Daoy (cell line): Measurements from ENCODE around the gene JAK3. TPM values are rescaled to one million over a fixed set of nuclear protein-coding genes. Genes with fewer than 3 reads are reported as not detected.
"Not testable (repeated sequence)": the region's sequence is repeated elsewhere in the genome, so short reads cannot be mapped to it uniquely, and the experiment has no call there.

Source experiments
- DNase-seq: peaks from one replicate; pipeline ENCODE4 v3.0.0-alpha.2; 2015; ENCODE audit warnings: low read depth
- total RNA-seq: library from RNA; depleted of rRNA; stranded (reverse); fragments of >200 nt; shearing (Covaris generic); gene quantifications from 2 replicates; pipeline ENCODE4 v1.2.3, GENCODE V29; 2014; rRNA removed

The JAK3 gene
- total RNA-seq, result 0.06 and 0.09 TPM in 2 replicates

DNA sequence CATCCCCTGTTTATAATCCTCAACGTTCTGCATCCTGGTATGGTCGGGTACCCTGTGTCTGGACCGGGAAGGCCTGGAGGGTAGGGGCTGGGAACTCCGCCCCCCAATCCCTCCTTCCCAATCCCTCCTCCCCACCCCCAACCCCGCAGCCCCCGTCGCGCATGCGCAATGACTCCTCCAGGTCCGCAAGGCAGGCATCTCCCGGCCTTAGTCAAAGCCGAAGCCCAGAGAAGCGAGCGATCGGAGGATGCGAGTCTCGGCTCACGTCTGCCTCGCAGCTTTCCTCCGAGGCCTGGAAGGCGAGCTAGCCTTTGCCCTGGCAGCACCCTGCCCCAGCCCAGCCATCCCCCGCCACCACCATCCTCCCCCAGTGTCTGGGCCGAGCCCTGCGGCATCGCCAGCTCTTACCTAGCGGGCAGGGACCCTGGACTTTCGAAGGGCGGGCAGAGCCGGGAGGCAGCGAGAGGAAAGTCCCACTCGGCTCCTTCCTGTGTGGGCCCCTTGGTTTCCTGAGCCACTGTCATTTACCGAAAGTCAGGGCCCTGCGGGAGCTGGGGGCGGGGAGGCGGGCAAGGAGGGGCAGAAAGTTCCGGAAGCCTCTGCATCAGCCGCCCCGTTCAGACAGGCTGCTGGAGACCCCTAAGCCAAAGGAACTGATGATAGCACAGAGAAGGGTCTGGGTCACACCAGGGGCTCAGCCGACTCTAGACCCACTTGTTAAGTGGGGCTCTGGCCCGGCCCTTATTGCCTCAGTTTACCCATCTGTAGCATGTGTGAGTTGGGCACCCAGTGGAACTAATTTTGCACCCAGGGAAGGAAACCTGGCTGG is at the start of gene JAK3:
TSS of gene JAK3 (minus strand) at position 445 of the 829 bp plus-strand sequence. CDS start 3,565 bp downstream, outside the sequence.
- DNase-seq, result peak; percentile 63

DNA sequence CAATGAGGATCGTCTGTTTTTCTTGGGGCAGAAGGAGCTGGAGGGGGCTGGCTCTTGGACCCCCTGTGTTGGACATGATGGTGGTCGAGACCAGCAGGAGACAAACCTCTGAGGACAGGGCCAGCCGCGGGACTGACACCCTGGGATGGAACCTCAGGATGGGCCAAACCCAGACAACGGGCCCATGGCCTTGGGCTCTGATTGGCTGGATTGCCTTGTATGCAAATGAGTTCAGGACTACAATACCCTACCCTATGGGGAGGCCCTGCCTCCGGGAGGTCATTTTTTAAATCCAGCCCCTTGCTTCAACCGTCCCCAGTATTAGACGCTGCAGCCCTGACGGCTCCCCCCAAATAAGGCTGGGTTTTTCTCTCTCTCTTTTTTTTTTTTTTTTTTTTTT is 46.0 kb upstream of the JAK3 start:
- no peak for DNase-seq

DNA sequence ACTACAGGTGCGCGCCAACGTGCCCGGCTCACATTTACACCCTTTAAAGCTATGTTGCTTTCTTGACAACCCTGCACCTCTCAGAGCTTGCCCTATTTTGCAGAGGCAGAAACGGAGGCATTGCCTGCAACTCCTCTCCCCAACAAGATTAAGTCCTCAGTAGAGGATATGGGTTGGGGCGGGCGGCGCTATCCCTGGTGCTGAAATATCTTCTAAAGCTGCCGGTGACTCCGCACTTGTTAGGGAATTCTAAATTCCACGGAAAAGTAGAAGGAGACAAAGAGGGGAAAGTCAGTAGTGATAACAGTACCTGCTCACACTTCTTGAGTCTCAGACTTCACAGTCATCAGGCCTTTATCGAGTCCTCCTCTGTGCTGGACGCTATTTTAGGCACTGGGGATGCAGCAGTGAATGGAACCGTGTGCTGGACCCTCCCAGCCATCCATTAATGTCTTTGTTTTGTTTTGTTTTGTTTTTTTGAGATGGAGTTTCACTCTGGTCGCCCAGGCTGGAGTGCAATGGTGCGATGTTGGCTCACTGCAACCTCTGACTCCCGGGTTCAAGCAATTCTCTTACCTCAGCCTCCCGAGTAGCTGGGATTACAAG is 41.9 kb upstream of the JAK3 start:
- peak; percentile 51 for DNase-seq

DNA sequence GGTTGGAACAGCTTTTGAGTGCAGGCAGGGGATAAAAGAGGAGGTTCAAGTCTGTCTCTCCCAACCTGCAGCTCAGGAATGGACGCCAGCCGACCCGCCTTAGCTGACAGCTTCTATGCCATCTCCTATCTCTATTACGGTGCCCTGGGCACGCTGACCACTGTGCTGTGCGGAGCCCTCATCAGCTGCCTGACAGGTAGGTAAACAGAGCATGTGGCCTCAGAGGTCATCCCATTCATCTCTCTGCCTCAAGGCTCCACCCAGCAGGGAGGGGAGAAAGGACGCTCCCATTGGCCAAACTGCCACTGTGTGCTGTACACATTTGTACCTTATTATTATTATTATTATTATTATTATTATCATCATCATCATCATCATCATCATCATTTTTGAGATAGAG is 40.5 kb upstream of the JAK3 start:
- no peak for DNase-seq

DNA sequence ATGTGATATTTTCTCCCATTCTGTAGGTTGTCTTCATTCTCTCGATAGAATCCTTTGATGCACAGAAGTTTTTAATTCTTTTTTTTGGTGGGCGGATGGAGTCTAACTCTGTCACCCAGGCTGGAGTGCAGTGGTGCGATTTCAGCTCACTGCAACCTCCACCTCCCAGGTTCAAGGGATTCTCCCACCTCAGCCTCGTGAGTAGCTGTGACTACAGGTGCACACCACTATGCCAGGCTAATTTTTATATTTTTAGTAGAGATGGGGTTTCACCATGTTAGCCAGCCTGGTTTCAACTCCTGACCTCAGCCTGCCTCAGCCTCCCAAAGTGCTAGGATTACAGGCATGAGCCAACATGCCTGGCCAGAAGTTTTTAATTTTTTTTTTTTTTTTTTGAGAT is 39.4 kb upstream of the JAK3 start:
- not testable (repeated sequence) for DNase-seq

DNA sequence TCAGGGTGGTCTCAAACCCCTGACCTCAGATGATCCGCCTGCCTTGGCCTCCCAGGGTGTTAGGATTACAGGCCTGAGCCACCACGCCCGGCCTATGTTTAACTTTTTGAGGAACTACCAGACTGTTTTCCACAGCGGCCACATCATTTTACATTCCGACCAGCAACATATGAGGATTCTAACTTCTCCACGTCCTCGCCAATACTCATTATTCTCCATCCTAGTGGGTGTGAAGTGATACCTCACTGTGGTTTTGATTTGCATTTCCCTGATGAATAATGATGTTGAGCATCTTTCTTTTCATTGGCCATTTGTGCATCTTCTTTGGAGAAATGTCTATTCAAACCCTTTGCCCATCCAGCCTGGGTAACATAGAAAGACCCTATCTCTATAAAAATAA is 38.7 kb upstream of the JAK3 start:
- DNase-seq, result no peak

DNA sequence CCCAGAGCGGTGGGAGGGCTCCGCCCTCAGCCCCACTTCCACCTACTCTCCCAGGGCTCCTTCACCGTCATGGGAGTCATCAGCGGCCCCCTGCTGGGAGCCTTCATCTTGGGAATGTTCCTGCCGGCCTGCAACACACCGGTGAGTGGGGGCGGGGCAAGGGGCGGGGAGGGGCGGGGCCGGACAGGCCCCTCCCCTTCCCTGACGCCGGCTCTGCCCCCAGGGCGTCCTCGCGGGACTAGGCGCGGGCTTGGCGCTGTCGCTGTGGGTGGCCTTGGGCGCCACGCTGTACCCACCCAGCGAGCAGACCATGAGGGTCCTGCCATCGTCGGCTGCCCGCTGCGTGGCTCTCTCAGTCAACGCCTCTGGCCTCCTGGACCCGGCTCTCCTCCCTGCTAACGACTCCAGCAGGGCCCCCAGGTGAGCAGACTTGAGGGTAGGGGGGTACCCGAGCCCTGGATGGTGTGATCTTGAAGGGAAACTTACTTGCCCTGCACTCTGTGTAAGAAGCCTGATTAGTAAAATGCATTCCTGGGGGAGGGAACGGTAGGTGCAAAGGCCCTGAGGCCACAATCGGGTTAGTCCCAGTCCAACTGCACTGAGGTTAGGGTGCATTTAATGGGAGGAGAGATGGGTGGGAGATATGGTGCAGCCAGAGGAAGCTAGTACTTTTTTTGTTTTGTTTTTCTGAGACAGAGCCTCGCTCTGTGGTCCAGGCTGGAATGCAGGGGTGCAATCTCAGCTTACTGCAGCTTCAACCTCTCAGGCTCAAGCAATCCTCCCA is 36.0 kb upstream of the JAK3 start:
- DNase-seq, result no peak

DNA sequence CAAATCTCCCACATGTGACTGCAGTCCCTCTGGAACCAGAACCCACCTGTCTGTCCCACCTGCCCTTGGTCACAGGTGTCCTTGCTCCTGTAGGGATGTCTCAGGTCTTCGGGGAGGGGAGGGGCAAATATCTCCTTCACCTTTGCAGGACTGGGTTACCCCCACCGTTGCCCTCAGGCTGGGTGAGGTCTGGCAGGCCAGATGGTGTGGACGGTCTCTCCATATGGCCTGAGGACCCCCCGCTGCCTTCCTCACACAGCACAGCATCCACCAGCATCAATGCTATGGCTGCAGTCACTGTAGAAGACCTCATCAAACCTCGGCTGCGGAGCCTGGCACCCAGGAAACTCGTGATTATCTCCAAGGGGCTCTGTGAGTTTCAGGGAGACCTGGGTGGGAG is 33.9 kb upstream of the JAK3 start:
- DNase-seq, result no peak

DNA sequence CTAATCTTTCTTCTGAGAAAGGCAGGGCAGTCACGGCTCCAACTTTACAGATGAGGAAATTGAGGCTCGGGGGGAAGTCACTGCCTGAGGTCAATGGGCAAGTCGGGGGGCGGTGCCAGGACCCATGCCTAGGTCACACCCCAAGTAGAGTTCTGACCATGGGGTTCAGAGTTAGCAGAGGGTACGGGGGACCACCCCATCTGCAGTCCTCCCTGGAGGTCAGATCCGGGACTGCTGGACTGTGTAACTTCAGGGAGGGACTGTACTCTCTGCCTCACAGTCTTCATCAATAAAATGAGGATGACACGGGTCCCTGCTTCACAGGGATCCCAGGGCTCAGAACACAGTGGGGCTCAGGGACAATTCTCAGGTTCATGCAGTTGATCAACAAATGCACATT is 31.7 kb upstream of the JAK3 start:
- DNase-seq, result no peak

DNA sequence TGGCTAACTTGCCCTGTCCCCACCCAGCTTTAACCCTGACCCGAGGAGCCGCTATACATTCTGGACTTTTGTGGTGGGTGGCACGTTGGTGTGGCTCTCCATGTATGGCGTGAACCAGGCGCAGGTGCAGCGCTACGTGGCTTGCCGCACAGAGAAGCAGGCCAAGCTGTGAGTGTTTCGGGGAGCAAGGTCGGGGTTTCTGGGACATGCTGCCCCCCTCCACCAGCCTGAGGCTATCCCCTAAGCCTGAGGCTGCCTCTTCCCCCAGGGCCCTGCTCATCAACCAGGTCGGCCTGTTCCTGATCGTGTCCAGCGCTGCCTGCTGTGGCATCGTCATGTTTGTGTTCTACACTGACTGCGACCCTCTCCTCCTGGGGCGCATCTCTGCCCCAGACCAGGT is 29.9 kb upstream of the JAK3 start:
- no peak for DNase-seq

DNA sequence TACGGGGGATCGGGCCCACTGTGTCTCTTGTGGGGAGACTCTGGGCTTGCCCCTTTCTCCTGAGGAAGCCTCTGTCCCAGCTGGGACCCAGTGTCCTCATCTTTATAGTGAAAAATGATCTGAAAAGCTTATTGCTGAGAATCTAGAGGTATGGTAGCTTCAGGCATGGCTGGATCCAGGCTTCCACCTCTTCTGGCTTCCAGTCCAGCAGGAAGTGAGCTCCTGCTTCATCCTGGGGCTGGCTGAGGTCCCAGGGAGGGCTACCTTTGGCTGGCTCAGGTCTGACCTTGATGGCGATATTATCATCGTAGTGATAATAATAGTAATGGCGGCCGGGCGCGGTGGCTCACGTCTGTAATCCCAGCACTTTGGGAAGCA is 27.0 kb upstream of the JAK3 start:
- no peak for DNase-seq

DNA sequence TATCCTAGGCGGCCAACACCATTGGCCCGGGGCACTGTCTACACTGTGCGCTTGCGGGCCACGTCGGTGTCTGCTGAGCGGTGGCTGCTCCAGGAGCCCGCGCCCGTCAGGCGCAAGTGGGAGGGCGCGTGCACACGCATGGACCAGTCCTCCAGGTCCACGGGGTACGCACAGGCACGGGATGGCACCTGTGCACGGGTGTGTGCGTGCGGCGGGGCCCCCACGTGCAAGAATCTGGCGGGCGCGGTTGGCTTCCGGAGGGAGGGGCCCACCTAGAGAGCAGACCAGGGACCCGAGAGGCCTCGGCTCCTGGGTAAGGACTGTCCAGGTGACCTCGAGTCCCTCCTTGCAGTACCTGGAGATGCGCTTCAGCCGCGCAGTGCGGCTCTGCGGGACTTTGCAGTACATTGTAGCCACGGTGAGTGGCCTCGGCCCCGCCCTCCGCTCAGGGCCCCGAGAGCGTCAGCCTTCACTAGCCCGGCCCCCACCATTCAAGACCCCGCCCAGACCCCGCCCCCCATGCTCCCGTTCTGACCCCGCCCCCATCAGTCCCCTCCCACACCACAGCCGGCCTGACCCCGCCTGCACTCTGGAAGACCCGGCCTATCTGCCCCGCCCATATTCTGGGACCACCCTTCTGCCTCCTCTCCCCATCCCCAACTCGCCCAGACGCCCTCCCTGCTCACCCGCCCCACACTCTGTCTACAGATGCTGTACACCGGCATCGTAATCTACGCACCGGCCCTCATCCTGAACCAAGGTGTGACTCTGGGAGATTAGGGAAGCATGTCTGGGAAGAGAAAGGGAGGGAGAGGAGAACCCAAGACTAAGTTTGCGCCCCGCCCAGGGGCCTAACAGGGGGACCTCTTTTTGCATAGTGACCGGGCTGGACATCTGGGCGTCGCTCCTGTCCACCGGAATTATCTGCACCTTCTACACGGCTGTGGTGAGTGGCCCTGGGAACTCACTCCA is 26.3 kb upstream of the JAK3 start:
- DNase-seq, result peak; percentile 72

DNA sequence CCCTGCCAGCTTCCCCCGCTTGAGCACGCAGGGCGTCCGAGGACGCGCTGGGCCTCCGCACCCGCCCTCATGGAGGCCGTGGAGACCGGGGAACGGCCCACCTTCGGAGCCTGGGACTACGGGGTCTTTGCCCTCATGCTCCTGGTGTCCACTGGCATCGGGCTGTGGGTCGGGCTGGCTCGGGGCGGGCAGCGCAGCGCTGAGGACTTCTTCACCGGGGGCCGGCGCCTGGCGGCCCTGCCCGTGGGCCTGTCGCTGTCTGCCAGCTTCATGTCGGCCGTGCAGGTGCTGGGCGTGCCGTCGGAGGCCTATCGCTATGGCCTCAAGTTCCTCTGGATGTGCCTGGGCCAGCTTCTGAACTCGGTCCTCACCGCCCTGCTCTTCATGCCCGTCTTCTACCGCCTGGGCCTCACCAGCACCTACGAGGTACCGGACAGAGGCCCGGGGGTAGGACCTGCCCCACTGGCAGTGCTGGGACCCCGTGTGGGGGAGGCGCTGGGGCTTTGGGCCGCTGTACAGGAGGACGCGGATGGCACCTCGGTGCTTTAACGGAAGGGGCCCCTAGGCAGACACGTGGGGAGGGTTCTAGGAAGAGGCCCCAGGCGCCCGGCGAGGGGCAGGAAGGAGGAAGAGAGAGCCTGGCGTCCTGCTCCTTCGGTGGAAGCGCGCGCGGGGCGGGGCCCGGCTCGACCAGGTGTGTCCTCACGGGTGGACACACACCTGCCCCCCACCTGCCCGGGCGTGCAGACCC is 24.6 kb upstream of the JAK3 start:
- no peak for DNase-seq

DNA sequence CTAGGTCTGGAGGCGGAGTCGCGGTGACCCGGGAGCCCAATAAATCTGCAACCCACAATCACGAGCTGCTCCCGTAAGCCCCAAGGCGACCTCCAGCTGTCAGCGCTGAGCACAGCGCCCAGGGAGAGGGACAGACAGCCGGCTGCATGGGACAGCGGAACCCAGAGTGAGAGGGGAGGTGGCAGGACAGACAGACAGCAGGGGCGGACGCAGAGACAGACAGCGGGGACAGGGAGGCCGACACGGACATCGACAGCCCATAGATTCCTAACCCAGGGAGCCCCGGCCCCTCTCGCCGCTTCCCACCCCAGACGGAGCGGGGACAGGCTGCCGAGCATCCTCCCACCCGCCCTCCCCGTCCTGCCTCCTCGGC is 24.1 kb upstream of the JAK3 start, which contains the start of gene SLC5A5:
TSS of gene SLC5A5 (plus strand) at position 68 of the 373 bp plus-strand sequence. CDS start 375 bp downstream, outside the sequence.
- DNase-seq, result no peak

DNA sequence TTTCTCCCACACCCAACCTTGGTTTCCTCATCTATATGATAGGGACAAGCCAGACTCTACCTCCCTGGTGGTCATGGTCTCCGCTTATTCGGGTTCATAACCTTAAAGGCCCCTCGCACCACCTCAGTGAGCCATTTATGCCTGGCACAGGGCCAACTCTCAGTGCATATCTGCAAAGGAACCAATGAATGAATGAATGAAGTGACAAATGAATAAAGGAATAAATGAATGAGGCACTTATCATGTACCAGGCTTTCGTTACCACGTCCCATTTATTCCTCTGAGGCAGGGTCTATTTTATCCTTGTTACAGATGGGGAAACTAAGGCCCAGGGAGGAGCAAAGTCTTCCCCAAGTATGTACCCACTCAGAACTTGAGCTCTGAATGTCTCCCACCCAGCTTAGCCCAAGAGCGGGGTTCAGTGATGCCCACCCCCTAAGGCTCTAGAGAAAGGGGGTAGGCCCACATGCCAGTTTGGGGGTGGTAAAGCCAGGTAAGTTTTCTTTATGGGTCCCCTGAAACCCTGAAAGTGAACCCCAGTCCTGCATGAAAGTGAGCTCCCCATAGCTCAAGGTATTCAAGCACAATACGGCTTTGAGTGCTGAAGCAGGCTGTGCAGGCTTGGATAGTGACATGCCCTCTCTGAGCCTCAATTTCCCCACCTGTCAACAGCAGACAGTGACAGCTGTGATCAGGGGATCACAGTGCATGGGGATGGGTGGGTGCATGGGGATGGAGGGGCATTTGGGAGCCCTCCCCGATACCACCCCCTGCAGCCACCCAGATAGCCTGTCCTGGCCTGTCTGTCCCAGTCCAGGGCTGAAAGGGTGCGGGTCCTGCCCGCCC is 23.5 kb upstream of the JAK3 start:
- no peak for DNase-seq

DNA sequence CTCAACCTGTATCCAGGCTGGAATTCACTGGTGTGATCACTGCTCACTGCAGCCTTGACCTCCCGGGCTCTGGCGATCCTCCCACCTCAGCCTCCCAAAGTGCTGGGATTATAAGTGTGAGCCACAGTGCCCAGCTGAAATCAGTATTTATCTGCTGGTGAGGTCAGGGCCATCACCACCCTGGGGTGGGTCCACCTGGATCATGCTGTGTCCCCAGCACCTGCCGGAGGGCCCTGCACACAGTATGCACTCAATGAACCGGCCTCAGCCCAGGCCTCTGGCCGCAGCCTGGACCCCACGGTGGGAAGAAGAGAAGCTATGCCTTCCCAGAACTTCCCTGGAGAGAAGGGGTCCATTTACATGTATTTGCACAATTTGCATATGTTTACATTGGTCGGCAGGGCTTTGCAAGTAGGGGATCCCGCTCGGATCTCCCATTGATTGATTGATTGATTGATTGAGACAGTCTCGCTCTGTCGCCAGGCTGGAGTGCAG is 21.4 kb upstream of the JAK3 start:
- DNase-seq, result no peak

DNA sequence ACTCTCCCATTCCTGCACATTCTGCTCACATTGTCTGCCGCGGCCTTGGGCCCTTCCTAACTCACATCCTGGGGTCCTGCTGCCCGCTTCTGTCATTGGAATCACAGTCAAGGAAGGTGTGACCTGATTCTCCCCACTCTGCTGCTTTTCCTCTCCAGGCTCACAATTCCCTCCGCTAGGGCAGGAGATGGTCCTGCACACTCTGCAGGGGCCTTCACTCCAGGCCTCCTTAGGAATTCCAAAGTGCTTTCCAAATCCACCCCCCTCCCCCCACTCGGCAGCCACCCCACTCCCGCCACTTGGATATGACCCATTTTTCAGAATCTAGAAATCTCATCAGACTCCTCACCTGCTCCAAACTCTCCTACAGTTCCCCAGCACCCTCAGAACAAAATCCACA is 20.9 kb upstream of the JAK3 start:
- no peak for DNase-seq

DNA sequence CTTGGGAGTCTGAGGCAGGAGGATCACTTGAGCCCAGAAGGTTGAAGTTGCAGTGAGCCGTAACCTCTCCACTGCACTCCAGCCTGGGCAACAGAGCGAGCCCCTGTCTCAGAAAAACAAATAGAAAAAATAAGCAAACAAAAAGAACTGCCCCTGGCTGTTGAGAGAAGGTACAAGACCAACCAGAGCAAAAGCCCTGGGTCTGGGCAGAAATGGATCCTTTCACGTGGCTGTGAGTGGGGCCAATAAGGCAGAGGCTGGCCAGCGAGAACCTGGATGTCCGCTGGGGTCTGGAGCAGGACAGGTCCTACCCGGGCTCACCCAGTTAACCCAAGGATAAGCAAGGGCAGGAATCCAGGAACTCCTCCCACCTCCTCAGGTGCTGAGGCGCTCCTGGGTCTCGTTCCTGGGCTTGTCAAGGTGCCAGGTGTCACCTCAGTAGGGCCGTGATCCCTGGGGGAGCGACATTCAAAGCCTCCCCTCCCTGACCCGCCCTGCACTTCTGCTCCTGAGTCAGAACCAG is 19.2 kb upstream of the JAK3 start:
- no peak for DNase-seq

DNA sequence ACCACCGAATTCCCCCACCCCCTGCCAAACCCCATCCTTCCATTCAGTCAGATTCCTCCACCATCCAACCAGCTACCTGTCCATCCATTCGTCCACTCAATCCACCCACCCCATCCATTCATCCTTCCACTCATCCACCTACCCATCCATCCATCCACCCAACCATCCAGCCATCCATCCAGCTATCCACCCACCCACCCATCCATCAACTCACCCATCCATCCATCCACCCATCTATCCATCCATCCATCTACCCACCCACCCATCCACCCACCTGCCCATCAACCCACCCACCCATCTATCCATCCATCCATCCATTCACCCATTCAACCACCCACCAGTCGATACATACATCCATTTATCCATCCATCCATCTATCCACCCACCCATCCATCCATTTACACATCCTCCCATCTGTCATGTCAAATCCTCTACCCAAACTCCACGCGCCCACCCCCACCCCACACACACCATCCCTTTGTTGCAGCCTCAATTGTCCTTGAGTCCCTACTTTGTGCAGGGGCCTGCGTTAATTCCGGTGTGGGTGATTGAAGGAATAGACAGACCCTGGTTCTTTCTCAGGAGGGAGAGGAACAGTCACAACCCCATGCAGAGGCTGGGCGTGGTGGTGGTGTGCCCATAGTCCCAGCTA is 18.7 kb upstream of the JAK3 start:
- no peak for DNase-seq
